ENCODE results near the gene PDE7B. TPM values are rescaled to one million over a fixed set of nuclear protein-coding genes. Genes with fewer than 3 reads are reported as not detected.

Gene PDE7B
- total RNA-seq, 2 donors from 2014 or later: 9.0 to 11.2 TPM

GRCh38 chr6:136166815-136167214, 315.3 kb downstream of the PDE7B start:
- no peaks in the 10 kb centered on the region for H3K36me3 ChIP-seq
- no peak for TF ChIP-seq CTCF (IDR thresholded peaks at IDR 0.05)
- no peak overlapping the region for H3K27ac ChIP-seq
- DNase-seq (ENCODE audit: low spot score): no peak
- H3K4me1 ChIP-seq: peaks cover 0 to 5% of the 10 kb centered on the region in 2 donors
- H3K4me3 ChIP-seq: no peak overlapping the region
- no peaks in the 10 kb centered on the region for H3K27me3 ChIP-seq
- no peaks in the 10 kb centered on the region for H3K9me3 ChIP-seq

- no peak for DNase-seq (ENCODE audit: low spot score)
- Histone ChIP-seq H3K27me3 (no peaks in the 10 kb centered on the region), H3K36me3 (no peaks in the 10 kb centered on the region), H3K4me3 (no peak overlapping the region), H3K27ac (no peak overlapping the region), H3K9me3 (no peaks in the 10 kb centered on the region), H3K4me1 (peaks cover 0 to 14% of the 10 kb centered on the region in 2 donors)
- no peak for TF ChIP-seq CTCF (IDR thresholded peaks at IDR 0.05)
Observed at GRCh38 chr6:136169394-136170148, 318.1 kb downstream of the PDE7B start.

GRCh38 chr6:136171231-136171630, 319.7 kb downstream of the PDE7B start:
- Histone ChIP-seq H3K36me3 (no peaks in the 10 kb centered on the region), H3K27ac (no peak overlapping the region), H3K4me3 (no peak overlapping the region), H3K27me3 (no peaks in the 10 kb centered on the region), H3K9me3 (no peaks in the 10 kb centered on the region), H3K4me1 (peaks cover 0 to 21% of the 10 kb centered on the region in 2 donors)
- no peak for DNase-seq (ENCODE audit: low spot score)
- no peak for TF ChIP-seq CTCF (IDR thresholded peaks at IDR 0.05)

- H3K27me3 ChIP-seq: no peaks in the 10 kb centered on the region
- no peaks in the 10 kb centered on the region for H3K36me3 ChIP-seq
- H3K4me1 ChIP-seq: peaks cover 0 to 21% of the 10 kb centered on the region in 2 donors
- peak overlapping the region; percentile 49 to 70 for H3K27ac ChIP-seq
- peak; percentile 62 for DNase-seq (ENCODE audit: low spot score)
- no peak overlapping the region for H3K4me3 ChIP-seq
- TF ChIP-seq CTCF (IDR thresholded peaks at IDR 0.05): no peak
- H3K9me3 ChIP-seq: no peaks in the 10 kb centered on the region
Observed at GRCh38 chr6:136173519-136174507, 322.3 kb downstream of the PDE7B start.

- H3K36me3 ChIP-seq: no peaks in the 10 kb centered on the region
- H3K9me3 ChIP-seq: no peaks in the 10 kb centered on the region
- TF ChIP-seq CTCF (IDR thresholded peaks at IDR 0.05): no peak
- no peak overlapping the region for H3K4me3 ChIP-seq
- no peak for DNase-seq (ENCODE audit: low spot score)
- peaks cover 0 to 21% of the 10 kb centered on the region in 2 donors for H3K4me1 ChIP-seq
- H3K27ac ChIP-seq: peak overlapping the region; percentile 49 to 70
- no peaks in the 10 kb centered on the region for H3K27me3 ChIP-seq
Observed at GRCh38 chr6:136174510-136174909, 323.0 kb downstream of the PDE7B start.

Measured in right atrium auricular region (tissue), 2 donors.